Stimulated activated CD8-positive, alpha-beta memory T cell treated with anti-CD3 and anti-CD28 coated beads, Interleukin-2, amount 100 ng/mL, for 48 hours (primary cell): ENCODE results near the gene MANSC1.

Experiments used
- DNase-seq, 2 donors: peaks; one replicate each; pipeline ENCODE4 v3.0.0-alpha.2; 2020; ENCODE audit warnings: low read depth in 2 of 2

MANSC1 gene

DNA sequence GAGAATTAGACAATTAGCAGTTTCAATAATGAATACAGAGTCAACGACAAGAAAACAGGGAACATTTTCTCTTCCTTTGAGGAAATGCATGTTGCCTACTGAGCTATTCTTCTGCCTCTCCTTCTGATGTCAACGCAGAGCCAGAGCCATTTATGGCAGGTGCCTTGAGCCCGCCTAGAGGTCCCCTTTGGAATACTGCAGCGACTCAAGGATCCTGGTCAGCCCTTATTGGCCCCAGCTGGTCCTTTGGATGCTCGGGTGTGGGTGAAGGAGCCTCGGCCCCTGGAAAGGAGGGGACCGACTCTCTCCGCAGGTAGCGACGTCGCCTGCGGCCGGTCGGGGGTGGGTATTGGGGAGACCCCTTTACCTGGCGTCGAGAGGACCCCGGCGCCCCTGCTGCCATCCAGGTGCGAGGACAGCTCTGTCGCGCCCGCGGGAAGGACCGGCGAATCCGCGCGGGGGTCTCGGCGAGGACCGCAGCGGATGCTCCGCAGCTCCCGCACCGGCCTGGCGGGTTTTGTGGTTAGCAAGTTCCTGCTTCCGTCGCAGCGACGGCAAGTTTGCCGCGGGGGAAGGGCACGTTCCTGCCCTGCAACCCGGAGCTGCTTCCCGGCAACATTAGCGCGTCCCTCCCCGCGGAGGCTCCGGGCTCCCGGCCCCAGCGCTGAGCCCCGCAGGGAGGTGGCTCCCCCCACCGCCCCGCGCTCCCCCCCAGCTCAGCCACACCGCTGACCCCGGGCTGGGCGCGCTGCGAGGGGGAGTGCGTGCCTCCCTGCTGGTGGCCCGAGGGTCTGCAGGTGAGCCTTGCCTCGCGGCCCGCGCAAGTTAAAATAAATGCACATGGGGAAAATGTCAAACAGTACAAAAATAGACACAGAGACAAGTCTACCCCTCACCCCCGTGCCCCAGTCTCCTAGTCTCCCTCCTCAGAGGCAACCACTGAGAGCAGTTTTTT lies at the start of gene MANSC1:
Gene MANSC1 (minus strand): TSS at position 532 of the 955 bp plus-strand sequence. CDS start 6,928 bp downstream, outside the sequence.
- peak; percentile 11 to 22 for DNase-seq

DNA sequence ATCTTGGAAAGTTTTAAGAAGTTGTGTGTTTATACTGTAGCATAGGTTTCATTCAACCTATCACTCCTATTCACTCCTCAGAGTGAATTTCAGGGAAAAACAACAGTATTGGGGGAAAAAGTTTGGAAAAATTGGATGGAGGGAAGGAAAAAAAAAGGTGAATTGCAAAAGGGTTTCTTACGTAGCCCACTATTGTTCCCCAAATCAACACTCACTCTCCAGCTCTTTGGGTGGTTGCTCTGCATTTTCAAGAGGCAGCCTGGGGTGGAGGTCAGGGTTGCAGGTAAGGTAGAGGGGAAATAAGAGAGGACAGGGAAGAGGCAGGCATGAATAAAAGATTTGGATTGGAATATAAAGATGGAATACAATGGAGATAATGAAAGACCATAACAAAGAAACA lies 49.1 kb upstream of the MANSC1 start:
- DNase-seq: no peak

DNA sequence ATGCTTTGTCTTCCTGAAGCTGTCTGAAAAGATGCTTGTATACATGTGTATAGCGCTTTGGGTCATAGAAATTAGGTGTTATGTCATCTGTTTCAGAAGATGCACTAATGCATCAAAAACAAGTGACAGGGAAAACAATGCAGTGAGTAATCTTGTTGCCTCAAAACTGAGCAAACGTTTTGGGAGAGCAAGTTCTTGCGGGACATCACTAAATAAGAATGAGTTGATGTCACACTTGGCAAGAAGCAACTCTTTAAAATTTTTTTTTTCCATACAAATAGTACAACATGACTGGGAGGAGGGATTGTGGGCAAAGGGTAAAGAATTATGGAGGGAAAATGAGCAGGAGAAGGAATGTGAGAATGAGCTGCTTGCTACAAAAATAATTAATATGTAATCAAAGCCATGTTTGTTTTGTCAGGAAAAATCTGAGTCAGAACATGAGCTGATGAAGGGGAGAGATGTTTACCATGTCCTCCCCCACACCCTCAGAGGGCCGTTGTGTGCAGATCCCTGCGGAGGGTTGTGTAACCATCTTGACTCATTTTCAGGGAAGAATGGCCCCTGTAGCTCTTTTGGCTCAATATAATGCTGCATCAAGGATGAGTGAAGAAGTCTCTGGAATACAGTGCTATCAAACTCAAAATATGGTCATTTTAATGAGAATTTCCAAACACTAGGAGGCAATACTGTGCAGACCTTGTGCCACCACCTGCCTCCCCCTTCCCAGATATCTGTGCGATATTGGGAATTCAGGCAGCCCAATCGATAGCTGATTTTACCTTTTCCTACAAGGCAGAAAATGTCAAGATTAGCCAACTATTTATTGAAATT lies 48.2 kb upstream of the MANSC1 start:
- no peak for DNase-seq

DNA sequence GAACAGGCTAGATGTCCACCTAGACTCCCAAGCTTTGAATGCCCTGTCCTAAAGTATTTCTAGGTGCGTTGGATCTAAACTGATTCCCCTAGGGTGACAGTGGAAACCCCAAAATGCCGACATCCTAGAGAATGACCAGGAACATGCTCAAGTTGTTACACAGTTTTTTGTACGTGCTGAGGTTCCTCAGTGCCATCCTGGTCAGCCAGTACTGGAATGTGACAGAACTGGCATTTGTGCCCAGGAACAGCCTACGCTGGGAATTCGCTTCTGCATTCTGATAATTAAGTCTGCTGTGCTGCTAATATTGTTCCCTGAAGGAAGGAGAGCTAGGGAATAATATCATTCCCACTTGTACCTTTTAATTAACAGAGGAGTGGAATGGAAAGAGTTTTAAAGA lies 47.1 kb upstream of the MANSC1 start:
- DNase-seq: no peak

DNA sequence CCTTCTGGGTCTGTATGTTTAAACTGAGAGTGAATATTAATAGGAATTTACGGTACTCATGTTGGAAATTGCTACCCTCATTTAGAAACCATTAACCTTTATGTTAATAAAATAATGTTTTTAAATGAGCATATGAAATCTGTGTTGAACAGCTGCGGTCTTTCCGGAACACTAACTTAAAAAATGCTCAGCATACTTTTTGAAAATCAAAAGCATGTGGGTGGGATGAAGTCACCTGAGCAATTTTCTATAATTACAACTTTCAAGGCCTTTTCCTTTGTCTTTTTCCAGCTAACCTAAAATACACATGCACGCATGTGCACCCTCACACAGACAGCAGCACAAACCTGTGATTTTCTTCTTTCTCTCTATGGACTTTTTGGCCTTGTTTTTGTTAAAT lies 46.7 kb upstream of the MANSC1 start:
- DNase-seq: no peak

DNA sequence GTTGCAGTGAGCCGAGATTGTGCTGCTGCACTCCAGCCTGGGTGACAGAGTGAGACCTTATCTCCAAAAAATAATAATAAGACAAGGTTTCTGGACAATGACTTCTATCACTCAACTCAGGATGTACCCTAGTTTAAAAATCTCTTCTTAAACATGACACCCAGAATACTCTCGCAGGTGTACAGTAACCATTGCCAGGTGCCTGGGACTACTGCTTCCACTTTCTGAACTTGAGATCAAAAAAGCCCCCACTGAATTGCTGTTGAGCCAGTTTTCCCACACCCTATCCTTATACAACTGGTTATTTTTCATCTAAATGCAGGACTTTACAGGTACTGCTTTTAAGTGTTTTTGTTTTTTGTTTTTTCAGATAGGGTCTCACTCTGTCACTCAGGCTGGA lies 43.1 kb upstream of the MANSC1 start:
- no peak for DNase-seq

DNA sequence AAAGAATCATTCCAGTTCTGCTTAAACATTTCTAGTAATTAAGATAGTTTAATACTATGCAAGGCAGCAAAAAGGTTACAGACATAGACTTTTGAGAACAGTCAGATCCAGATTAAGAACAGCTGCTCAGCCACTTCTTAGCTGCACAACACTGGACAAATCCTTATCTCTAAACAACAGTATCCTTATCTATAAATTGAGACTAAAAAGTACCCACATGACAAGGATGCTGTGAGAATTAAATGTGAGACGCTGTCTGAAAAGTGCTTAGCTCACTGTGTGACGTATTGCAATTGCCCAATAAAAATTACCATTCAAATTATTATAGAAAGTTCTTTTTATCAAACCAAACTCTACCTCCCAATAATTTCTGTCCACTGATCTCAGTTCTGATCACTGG lies 42.4 kb upstream of the MANSC1 start:
- DNase-seq: no peak

DNA sequence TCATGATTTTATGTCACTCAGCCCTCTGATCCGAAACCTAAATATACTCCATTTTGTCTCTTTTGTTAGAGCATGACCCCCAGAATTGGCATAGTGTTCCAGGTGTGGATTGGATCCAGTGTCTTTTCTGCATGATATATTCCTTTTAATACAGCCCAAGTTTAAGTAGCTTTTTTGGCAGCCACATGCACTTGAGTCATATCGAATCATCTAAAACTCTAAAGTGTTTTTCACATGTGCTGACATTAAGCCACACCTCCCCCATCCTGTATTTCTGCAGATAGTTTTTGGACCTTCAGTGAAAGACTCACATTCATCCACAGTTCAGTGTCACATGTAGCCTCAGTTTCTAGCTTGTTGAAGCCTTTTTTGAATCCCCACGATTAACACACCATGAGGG lies 37.5 kb upstream of the MANSC1 start:
- no peak for DNase-seq

DNA sequence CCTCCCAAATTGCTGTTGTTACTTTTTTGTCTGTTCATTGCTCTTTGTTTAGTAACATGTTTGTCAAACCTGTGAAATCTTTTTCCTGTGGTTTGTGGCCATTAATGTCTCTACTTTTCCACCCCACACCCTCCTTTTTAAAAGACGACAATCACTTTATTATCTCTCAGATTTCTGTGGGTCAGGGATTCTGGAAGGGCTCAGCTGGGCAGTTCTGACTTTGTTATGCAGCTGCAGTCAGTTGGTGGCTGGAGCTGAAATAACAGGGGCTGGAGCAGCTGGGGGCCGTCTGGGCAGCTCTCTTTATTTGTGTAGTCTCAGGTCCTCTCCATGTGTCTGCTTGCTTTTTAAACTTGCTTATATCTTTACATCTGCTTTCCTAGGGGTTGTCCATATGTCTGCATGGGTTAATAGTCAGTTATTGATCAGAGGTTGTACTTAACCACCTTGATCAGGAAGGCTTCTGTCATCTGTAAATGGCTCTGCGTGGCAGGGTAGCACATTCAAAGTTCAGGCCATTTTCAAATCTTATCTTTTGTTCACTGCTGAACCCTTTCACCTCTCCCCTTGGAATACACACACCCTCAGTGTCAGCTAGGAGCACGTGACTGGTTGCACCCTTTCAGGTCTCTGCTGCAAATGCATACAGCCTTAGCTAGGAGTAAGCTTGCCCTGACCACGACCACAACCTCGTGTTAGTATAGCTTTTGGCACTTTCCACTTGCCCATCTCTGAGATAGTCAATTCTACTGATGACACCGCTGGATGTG lies 34.7 kb upstream of the MANSC1 start:
- peak; percentile 11 to 40 for DNase-seq

DNA sequence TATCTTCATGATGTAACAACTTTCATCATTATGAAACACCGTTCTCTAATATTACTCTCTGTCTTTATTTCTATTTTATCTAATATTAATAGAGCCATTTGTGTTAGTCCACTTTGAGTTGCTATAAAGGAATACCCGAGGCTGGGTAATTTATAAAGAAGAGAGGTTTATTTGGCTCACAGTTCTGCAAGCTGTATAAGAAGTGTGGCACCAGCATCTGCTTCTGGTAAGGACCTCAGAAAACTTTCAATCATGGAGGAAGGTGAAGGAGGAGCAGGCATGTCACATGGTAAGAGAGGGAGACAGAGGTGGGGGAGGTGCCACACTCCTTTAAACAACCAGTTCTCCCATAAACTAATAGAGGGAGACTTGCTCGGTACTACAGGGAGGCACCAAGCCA lies 31.9 kb upstream of the MANSC1 start:
- no peak for DNase-seq

DNA sequence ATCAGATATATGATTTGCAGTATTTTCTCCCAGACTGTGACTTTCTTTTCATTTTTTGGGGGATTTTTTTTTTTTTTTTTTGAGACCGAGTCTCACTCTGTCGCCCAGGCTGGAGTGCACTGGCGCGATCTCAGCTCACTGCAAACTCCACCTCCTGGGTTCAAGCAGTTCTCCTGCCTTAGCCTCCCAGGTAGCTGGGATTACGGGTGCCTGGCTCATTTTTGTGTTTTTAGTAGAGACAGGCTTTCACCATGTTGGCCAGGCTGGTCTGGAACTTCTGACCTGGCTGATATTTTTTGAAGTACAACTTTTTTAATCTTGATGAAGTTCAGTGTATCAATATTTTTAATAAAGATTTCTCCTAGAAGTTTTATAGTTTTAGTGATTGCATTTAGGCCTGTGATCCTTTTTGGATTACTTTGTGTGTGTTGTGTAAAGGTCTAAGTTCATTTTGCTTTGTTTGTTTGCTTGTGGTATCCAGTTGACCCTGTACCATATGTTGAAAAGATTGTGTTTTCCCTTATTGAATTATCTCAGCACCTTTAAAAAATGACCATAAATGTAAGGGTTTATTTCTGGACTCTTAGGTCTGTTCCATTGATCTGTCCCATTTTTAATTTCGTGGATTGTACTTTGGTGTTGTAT lies 31.0 kb upstream of the MANSC1 start:
- DNase-seq: no peak

DNA sequence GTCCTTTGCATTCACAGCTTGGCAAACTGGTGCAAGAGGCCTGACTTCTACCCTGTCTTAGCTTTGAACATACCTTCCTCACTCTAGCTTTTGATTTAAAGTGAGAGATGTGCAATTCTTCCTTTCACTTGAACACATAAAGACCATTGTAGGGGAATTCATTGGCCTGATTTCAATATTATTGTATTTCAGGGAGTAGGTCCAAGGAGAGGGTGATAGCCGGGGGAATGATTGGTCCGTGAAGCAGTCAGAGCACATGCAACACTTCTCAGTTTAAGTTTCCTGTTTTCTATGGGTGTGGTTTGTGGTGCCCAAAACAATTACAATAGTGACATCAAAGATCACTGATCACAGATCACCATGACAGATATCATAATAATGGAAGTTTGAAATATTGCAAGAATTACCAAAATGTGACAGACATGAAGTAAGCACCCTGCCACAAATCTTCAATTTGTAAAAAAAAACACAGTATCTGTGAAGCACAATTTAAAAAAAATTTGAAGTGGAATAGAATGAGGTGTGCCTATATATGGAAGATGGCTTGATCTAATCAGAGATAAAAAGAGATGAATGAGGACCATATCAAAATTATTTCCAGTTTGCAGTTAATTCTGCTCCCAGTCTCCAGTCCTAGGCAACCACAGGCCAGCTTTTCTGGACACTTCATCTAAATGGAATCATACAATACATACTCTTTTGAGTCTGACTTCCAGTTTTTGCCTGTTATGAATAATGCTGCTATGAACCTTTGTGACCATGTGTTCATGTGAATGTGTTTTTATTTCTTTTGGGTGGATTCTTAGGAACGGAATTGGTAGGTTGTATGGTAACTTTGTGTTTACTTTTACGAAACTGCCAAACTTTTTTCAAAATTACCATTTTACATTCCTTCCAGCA lies 30.0 kb upstream of the MANSC1 start:
- no peak for DNase-seq

DNA sequence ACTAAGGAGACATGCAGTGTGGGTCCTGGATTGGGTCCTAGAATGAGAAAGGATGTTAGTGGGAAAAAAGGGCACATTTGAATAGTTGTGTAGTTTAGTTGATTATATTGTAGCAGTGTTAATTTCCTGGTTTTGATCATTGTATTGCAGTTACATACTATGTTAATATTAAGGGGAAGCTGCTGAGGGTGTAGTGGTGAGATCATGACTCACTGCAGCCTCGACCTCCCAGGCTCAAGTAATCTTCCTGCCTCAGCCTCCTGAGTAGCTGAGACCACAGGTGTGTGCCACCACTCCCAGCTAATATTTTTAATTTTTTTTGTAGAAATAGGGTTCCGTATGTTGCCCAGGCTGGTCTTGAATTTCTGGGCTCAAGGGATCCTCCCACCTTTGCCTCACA lies 28.6 kb upstream of the MANSC1 start:
- DNase-seq: no peak

DNA sequence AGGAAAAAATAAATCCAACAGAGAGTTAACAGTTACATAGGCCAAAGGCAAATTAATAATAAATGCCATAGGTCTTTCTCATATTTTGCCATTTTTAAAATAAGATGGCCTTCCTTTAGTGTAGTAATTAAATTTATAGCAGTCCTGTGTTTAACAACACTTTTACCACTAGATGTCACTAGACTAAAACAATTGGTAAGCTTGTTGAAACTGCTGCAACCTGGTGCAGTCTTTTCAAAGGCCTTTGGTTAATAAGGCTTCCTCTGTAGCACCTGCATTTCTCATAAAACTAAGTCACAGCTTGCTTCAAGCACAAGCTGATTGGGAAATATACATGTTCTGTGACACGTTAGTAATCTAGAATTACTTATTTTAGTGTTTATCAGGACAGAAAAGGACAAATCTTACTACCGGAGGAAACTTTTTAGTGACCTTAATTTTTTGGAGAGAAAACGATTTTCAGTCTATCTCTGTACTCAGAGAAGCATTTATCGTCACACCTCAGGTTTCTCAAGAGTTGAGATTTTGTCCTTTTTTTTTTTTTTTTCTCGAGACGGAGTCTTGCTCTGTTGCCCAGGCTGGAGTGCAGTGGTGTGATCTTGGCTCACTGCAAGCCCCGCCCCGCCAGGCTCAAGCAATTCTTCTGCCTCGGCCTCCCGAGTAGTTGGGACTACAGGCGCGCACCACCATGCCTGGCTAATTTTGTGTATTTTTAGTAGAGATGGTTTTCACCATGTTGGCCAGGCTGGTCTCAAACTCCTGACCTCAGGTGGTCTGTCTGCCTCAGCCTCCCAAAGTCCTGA lies 26.8 kb upstream of the MANSC1 start:
- DNase-seq: no peak

DNA sequence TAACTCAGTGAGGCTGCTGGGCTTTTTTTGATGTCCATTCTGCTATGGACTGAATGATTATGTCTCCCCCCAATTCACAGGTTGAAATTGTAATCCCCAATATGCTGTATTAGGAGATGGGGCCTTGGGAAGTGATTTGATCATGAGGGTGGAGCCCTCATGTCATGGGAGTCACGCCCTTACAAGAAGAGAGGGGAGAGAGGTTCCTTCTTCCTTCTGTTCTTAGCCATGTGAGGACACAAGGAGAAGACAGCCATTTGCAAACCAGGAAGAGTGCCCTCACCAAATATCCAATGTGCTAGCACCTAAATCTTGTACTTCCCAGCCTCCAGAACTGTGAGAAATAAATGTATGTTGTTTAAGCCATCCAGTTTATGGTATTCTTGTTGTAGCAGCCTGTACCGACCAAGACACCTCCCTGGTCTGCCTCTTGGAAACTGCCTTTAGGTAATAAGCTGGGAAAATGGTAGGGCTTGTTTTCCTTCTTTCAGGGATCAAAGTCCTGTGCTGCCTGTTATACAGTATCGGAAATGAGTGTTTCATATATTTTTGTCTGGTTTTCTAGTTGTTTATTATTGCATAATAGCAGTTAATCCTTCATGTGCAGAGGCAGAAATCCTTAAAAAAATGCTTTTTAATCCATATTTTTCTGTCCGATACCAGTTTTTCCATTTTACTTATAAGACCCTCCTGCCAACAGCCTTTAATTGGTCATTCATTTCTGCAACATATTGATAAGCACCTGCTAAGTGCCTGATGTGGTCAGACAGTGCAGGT lies 23.1 kb upstream of the MANSC1 start:
- DNase-seq: no peak

DNA sequence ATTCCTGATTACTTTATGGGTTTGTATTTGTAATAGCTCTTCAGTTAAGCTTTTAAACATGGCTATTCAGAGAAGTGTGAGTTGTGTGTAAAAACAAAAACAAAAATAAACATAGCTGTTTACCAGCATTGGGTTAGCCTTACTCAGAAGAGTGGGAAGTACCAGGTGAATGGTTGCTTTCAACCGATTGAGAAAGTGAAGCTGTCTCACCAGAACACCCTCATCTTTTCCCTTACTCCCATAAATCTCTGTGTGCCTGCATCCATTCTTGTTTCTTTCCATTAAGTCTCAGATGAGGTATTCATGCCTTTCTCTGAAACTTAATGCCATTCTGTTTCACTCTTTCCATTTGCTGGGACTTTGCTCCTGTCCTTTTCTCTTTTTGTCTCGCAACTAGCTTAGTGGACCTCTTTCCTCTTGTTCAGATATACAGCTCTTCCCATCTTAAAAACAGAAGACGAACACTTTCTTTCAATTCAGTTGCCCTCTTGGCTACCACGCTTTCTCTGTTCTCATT lies 17.5 kb upstream of the MANSC1 start:
- DNase-seq: no peak

DNA sequence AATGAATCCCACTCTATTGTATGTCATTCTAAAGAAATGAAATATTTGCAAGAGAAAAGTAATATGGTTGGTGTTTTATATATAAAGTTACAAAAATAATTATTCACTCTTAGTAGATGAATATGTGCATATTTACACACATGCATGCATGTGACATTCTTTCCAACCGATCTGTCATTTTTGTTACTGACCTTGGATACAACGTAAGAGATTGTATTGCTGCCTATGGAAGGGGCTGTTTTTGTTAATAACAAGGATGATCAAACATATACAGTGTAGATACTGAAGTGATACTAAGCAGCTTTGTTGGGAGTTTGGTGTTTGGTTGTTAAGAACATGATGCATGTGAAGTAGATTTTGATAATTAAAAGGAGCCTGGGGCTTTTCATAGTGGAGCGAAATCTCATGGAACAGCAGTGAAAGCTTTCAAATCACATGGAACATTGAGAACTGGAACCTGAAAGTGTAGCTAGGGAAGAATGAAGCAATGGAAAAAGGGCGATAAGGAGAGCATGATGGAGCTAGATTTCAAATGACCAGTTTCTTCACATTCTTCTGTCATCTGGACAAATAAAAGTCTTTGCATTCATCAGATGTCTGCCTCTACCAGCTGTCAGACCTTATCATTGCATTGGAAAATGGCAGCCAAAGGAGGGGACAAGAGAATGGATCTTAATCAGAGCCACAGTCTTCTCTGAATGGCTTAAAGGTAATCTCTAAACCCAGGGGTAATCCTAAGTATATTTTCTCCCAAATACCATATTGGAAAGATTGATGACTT lies 16.8 kb upstream of the MANSC1 start:
- DNase-seq: no peak

DNA sequence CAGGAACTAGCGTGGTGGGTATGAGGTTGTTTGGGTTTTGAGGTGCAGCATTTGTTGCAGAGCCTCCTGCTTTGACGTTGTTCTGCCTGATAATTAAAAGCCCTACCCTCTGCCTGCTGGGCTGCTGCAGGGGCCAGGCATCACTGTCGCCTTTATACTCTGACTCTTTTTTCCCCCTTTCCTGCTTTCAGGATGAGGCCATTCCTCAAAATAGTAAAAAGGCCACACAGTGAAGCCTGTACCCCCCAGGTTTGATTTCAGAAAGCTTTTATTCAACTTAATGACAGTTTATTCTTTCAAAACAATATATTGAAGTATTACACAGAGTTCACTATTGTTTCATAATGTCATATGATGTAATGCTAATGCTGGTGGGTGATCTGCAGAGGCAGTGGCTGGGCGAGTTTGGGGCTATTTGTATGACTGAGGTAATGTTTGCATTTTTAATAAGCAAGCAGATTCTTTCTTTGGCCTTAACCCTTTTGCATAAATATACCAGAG lies 15.9 kb upstream of the MANSC1 start:
- no peak for DNase-seq
